Body of pancreas (tissue), 4 donors: ENCODE results near the gene NEDD9. TPM values are rescaled to one million over a fixed set of nuclear protein-coding genes. Genes with fewer than 3 reads are reported as not detected.

Source experiments
- ATAC-seq: fragments of 150-250 bp; one replicate; pipeline ENCODE4 v1.9.1; 2016
- DNase-seq, 4 donors: peaks; one replicate each; pipeline ENCODE4 v3.0.0-alpha.2; 2019
- H3K27ac ChIP-seq, 4 donors: fragments of 200-600 bp; sonication (generic); 1 replicate in 3 of 4; 2 replicates in 1 of 4; pipeline versions ENCODE4 v1.5.1 to v1.6.1; 2016 to 2019; ENCODE audit warnings: mild to moderate bottlenecking in 1 of 4, mixed read lengths in 1 of 4, moderate library complexity in 1 of 4
- H3K27me3 ChIP-seq, 2 donors: fragments of 200-600 bp; sonication (generic); one replicate each; pipeline ENCODE4 v1.6.0; 2016; ENCODE audit warnings: mild to moderate bottlenecking in 1 of 2
- H3K36me3 ChIP-seq, 2 donors: fragments of 200-600 bp; sonication (generic); replicated peaks in 1 of 2; 2 replicates each; pipeline ENCODE4 v1.5.1; 2016; ENCODE audit warnings: low read depth in 2 of 2; ENCODE audit not compliant: insufficient read depth in 1 of 2
- H3K4me1 ChIP-seq: fragments of 200-600 bp; sonication (generic); one replicate; pipeline ENCODE4 v1.6.0; 2016
- H3K4me3 ChIP-seq, 2 donors: fragments of 200-600 bp; sonication (generic); 1 replicate in 1 of 2; 2 replicates in 1 of 2; pipeline ENCODE4 v1.5.1; 2016 to 2019
- H3K9me3 ChIP-seq, 3 donors: fragments of 200-600 bp; sonication (generic); 1 replicate in 2 of 3; 2 replicates in 1 of 3; pipeline ENCODE4 v1.5.1; 2016
- POLR2A ChIP-seq, 3 donors: fragments of 450-650 bp; IDR thresholded peaks; one replicate each; pipeline ENCODE4 v1.6.1; 2016; ENCODE audit warnings: antibody characterized with exemption in 3 of 3, mild to moderate bottlenecking in 2 of 3
- WGBS, 2 donors: methylation state at CpG; one replicate each; pipeline ENCODE4 v1.1.5; 2017; 5-methylcytosine and 5-hydroxymethylcytosine counted together
- intact Hi-C: fragments of 100-400 bp; cut with DNase I; formaldehyde crosslinking; loops from one replicate; pipeline ENCODE4 v1.15.1; 2023
- total RNA-seq, 2 donors: library from RNA; depleted of rRNA; stranded (reverse); fragments of >200 nt; gene quantifications; one replicate each; pipeline ENCODE4 v1.1.0, GENCODE V29; 2016
- TF ChIP-seq, protein P1 (sequence below), 7 experiments: fragments of 450-650 bp in 4 of 7; fragments of 200-600 bp in 3 of 7; sonication (generic) in 3 of 7; IDR thresholded peaks; one replicate each; pipeline ENCODE4 v1.5.1; 2016 to 2019; ENCODE audit warnings: antibody characterized with exemption in 7 of 7

NEDD9 gene
- total RNA-seq, 2 donors from 2014 or later, result 22.8 to 58.3 TPM

DNA sequence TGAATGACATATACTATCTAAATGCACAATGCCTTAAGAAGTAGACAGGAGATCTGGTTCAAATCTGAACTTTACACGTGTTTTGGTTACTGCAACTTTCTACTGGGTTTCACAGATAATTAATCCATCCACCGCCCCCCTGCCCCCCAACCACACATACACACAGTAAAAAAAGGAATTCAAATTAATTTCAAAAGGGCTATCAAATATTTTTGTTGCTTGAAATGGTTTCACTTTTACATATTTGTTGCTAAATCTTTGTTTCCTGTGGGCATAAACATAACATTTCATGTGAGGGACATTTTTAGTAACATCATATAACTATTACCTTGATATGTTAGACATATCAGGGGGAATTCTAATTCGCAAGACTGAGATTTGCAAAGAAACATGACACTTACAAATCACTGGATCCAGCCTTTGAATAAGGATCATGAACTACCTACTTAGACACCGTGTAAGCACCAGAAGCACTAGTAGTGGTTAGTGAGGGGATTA, 7.5 kb downstream of the NEDD9 start:
- Histone ChIP-seq H3K36me3 (no peaks in the 10 kb centered on the region), H3K27ac (peak overlapping the region in 3 of 4 donors; percentile 5 to 62 (median 19))
- 73 to 77% methylated on average over 4 of the region's 4 CpGs for WGBS, 2 donors

DNA sequence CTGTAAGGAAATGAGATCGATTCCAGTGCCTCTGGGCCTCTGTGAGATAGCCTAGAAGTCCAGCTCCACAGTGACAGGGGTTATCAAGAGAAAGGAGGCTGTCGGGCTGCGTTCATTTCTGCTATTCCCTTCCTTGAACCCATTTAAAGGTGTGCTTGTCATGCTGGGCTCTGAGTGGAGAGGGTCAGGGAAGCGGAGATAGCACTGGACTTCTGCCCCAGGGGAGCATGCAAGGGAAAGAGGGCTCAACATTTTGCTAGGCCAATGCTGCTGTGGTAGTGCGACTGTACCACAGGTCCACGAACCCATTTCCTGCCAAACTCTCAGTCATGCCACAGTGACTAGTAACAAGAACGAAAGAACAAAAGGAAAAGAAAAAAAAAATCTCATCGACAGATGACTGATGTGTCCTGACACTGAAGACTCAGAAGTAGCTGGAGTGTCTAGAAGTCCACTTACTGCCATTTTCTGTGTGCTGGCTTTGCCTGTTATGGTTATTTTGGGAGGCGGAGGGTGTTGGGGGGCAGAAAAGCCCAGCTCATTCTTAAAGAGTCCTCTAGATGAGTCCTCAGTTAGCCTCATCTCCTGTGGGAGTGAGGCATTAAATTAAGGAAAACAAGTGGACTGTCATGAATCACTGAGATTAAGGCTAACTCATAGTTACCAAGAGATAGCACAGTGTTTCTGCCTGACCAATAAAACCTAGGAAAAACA, 8.1 kb downstream of the NEDD9 start:
- H3K36me3 ChIP-seq, result no peaks in the 10 kb centered on the region
- ATAC-seq (no peak), DNase-seq (no peak)
- H3K27ac ChIP-seq, result peak overlapping the region in 3 of 4 donors; percentile 5 to 62 (median 19)
- intact Hi-C loops, result no loop called here
- no peak overlapping the region for H3K4me3 ChIP-seq
- TF ChIP-seq, protein P1, sequence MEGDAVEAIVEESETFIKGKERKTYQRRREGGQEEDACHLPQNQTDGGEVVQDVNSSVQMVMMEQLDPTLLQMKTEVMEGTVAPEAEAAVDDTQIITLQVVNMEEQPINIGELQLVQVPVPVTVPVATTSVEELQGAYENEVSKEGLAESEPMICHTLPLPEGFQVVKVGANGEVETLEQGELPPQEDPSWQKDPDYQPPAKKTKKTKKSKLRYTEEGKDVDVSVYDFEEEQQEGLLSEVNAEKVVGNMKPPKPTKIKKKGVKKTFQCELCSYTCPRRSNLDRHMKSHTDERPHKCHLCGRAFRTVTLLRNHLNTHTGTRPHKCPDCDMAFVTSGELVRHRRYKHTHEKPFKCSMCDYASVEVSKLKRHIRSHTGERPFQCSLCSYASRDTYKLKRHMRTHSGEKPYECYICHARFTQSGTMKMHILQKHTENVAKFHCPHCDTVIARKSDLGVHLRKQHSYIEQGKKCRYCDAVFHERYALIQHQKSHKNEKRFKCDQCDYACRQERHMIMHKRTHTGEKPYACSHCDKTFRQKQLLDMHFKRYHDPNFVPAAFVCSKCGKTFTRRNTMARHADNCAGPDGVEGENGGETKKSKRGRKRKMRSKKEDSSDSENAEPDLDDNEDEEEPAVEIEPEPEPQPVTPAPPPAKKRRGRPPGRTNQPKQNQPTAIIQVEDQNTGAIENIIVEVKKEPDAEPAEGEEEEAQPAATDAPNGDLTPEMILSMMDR (IDR thresholded peaks at IDR 0.05), result no peak
- TF ChIP-seq POLR2A (IDR thresholded peaks at IDR 0.05), result no peak
- 81 to 82% methylated on average over 9 of the region's 9 CpGs for WGBS, 2 donors
- H3K9me3 ChIP-seq, result no peaks in the 10 kb centered on the region
- no peaks in the 10 kb centered on the region for H3K27me3 ChIP-seq
- H3K4me1 ChIP-seq, result peaks cover 27% of the 10 kb centered on the region

More for the DNA sequence above, 7.5 kb downstream of the NEDD9 start:
- no peak for ATAC-seq
- TF ChIP-seq, protein P1 (IDR thresholded peaks at IDR 0.05), result no peak
- no peak for TF ChIP-seq POLR2A (IDR thresholded peaks at IDR 0.05)
- intact Hi-C loops, result no loop called here
- Histone ChIP-seq H3K27me3 (no peaks in the 10 kb centered on the region), H3K9me3 (no peaks in the 10 kb centered on the region), H3K4me1 (peaks cover 24% of the 10 kb centered on the region), H3K4me3 (no peak overlapping the region)
- no peak for DNase-seq

DNA sequence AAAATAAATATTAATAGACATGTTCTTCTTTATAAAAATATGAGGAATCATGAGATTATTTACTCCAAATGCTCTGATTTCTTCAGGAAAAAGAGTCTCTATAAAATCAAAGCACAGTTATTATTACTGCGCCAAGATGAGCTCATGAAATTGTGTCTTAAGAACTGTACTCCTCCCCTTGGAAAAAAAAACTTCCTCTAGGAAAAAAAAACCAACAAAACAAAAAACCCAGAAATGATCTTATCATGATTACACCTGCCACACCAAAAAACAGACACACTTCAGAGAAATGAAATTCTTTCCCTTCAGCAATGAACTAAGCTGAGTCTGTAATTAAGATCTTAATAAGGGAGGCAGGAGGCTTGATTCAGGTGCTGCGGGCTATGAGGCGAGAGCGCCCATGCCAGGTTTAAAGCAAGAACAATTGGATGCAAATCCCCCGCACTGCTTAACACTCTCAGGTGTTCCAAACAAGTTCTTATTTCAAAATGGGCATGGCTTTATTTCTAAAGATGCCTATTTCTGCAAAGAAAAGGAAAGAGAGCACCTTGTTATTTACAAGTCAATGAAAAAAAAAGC, 9.1 kb downstream of the NEDD9 start:
- H3K4me1 ChIP-seq, result peaks cover 37% of the 10 kb centered on the region
- ATAC-seq (no peak), DNase-seq (no peak)
- H3K27ac ChIP-seq, result no peak overlapping the region
- intact Hi-C loops, result no loop called here
- no peak for TF ChIP-seq POLR2A (IDR thresholded peaks at IDR 0.05)
- TF ChIP-seq, protein P1 (IDR thresholded peaks at IDR 0.05), result no peak
- 87 to 94% methylated on average over 5 of the region's 5 CpGs for WGBS, 2 donors
- no peak overlapping the region for H3K4me3 ChIP-seq
- H3K9me3 ChIP-seq, result no peaks in the 10 kb centered on the region
- H3K36me3 ChIP-seq, result no peaks in the 10 kb centered on the region
- no peaks in the 10 kb centered on the region for H3K27me3 ChIP-seq

DNA sequence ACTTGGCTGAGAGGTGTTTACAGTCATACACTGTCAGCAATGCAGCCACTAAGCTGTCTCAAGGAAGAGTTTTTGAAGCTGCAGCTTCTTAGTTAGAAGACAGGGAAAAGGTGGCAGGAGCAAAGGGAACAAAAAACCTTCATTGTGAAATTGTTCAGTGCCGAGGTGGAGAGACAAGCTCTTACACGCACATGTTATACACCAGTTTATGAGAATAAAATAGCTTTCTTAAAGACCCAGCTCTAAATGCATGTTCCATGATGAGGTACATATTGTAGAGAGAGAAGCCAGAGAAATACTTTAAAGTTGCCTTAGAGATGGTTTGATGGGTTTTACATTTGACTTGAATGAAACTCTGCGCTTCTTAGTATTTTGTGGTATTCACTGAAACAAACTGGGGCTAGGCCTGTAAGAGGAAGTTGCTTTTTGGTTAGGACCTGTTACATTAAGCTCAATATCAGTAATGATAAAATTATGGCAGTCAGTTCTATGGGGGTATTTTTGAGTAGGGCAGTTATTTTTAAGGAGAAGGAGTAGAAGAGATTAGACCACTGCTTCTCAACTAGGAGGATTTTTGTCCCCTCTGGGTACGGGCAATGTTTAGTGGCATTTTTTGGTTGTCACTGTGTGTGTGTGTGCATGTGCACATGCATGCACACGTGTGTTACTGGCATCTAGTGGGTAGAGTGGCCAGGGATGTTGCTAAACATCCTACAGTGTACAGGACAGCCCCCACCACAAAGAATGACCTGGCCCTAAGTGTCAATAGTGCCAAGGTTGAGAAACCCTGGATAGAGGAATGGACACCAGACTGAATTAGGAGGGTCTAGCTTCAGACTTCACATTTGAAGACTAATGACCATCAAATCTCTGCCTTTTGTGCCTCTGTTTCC, 9.8 kb downstream of the NEDD9 start:
- Histone ChIP-seq H3K27ac (peak overlapping the region in 2 of 4 donors; percentile 4 to 10), H3K9me3 (no peaks in the 10 kb centered on the region), H3K27me3 (no peaks in the 10 kb centered on the region), H3K4me1 (peaks cover 45% of the 10 kb centered on the region), H3K4me3 (no peak overlapping the region), H3K36me3 (no peaks in the 10 kb centered on the region)
- no peak for ATAC-seq
- TF ChIP-seq, protein P1 (IDR thresholded peaks at IDR 0.05), result no peak
- no peak for TF ChIP-seq POLR2A (IDR thresholded peaks at IDR 0.05)
- DNase-seq, result no peak
- WGBS, 2 donors, result 71 to 74% methylated on average over 5 of the region's 5 CpGs
- intact Hi-C loops, result no loop called here
